Measurements from ENCODE around the gene IL18R1. TPM values are rescaled to one million over a fixed set of nuclear protein-coding genes. Genes with fewer than 3 reads are reported as not detected.

Gene IL18R1
- total RNA-seq, 1 donor = 1.3 TPM

DNA sequence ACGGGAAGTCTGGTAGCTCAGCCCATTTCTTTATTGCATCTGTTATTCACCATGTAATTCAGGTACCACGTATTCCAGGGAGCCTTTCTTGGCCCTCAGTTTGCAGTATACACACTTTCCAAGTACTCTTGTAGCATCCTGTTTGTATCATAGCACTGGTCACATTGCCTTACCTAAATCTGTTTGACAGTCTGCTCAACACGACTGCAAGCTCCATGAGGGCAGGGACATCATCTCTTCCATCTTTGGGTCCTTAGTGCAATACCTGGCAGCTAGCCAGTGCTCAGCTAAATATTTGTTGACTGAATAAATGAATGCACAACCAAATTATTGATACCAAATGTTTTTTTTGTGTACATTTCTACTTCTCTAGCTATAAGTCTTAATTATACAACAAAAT, 11.2 kb upstream of the IL18R1 start:
- DNase-seq (ENCODE audit: low read depth in 2 of 3, low spot score in 2 of 3) = no peak

DNA sequence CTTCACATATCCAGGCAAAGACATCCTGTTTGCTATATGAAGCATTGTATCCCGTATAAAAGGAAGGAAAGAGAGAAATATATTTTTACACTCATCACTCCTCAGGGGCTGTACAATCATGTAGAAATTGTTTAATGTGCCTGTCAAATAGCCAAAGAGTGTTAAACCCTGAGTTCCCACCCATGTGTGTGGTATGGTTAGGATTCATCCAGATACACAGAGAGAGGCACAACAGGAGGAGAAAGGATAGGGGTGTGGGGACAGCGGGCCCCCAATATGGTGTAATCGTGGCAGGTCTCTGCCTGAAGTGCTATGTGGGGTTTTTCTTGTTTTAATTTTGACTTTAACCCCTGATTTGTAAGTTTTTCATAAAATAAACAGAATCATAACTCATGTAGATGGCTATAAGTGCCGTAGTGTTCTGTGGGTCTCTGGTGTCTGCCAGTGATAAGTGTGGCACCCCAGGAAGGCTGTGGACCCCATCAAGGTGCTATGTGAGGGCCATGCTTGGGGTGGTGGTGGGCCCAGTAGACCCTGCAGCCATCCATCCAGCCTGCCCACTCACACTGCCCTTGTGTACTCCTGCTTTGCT, 10.2 kb upstream of the IL18R1 start:
- no peak for DNase-seq (ENCODE audit: low read depth in 2 of 3, low spot score in 2 of 3)

DNA sequence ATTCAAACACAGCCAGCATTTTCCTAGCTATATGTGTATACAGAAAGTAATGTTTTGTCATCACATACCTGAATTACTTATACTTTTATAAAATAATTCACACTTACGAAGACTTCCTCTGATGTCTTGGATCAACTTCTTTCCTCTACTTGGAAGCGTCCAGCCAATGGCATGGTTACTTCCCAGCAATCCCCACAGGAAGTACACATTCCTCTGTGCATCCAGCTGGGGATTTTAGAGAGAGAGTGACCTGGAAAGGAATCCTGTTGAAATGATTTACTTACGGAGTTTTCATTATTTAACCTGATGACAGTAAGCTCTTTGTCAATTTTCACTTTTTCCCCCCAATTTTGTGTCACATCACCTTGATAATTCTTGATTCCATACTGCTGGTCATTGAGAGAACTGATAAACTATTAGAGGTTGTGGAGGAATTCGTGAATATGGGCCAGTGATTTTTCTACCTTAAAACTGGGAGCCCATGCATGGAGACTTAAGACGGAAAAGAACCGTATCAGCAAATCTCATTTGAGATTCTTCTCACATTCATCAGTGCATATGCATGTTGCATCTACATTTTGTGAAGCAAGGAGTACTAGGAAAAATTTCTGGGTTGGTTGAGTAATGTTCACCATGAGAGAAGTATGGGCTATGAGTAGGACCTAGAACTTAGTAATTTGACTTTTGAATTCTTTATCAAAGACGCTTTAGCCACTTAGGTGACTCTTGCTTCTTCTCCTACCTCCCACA, 9.0 kb upstream of the IL18R1 start:
- DNase-seq (ENCODE audit: low read depth in 2 of 3, low spot score in 2 of 3) = no peak

DNA sequence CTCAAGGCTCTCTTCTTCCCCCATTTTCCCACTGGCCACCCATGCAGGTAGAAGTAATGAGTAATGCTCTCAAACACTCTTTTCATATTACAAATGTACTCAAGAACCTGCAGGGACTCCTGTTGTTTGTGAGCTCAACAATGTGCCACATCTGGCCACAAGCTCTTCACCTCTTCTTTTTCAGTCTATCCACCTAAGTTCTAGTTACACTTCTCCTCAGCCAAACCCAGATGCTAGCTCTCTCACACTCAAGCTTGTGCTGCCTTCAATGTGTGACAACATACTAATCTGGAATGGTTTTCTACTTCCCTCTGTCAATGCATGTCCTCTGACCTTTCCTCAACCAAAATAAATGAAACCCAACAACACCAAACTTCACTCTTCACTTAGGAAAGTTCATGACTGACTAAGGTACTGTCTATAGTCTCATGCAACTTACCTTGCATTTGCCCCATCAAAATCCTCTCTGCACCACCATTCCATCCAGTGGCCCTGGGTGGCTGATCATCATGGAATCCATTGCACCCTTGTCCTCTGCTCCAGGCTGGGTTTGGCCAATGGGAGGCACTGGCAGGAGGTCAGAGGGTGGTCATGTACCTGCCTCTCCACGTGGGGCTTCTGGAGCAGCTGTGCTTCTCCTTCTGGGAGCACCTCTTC, 5.3 kb upstream of the IL18R1 start:
- DNase-seq (ENCODE audit: low read depth in 2 of 3, low spot score in 2 of 3) = peak in 1 of 3 donors; percentile 14

DNA sequence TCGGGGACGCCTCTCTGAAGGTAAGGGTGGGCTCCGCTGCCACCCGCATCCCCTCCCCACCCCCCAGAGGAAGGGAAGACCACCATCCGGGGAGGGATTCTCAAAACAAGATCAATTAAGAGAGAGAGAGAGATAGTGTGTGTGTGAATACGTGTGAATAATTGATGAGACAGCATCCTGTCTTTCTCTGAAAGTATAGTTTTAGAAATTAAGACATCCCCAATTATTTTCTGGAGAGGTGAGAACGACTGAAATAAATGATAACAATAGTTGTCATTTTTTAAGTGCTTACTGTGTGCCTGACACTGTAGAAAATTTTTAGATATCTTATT, 751 bp downstream of the IL18R1 start:
- DNase-seq (ENCODE audit: low read depth in 2 of 3, low spot score in 2 of 3) = no peak

DNA sequence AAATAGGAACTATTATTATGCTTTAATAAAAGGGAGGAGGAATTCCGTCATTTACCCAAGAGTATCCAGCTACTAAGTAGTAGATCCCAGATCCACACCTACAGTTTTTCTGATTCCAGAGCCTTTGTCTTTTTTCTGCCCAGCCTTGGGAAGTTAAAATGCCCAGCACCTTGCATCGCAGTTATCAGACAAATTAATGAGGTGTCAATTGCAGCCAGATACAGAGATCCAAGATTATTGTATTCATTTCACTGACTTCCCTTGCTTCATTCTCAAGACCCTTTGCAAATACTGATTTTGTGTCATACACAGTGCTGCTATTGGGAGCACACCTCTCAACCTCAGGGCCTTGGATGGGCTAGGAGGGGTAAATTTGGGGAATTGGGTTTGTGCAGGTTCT, 1.1 kb downstream of the IL18R1 start:
- DNase-seq (ENCODE audit: low read depth in 2 of 3, low spot score in 2 of 3) = no peak

DNA sequence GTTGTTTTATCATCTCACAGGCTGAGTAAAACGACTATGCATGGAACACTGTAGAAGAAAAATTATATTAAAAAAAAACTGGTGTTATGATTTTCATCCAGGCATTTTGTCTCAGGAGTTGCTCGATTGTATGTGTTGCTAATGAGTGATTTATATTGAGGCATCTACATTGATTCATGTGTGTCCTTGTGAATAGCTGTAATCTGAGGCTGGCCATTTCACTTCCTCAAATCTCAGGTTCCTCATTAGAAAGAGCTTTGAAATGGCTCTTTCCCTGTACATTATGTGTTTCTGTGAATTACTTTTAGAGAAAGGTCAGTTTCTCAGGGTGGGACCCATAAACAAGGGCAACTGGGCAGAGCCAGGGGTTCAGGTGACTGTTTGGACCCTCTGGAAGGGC, 2.3 kb downstream of the IL18R1 start:
- DNase-seq (ENCODE audit: low read depth in 2 of 3, low spot score in 2 of 3) = peak in 1 of 3 donors; percentile 50

DNA sequence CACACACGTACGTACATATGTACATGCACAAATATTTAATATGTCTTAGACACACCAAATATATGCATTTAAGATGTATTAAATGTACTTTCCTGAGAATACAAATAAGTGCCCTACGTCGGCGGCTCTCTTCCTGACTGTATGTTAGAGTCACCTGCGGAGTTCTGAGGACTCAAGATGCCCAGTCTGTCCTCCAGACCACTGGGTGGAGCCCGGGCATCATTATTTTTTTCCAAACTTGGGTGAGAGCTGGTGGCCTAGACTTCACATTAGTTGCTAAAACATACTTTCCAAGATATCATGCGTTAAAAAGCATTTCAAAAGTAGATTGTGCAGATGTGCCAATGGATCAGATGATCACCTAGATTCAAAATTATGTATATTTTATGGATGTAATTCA, 2.9 kb downstream of the IL18R1 start:
- no peak for DNase-seq (ENCODE audit: low read depth in 2 of 3, low spot score in 2 of 3)

DNA sequence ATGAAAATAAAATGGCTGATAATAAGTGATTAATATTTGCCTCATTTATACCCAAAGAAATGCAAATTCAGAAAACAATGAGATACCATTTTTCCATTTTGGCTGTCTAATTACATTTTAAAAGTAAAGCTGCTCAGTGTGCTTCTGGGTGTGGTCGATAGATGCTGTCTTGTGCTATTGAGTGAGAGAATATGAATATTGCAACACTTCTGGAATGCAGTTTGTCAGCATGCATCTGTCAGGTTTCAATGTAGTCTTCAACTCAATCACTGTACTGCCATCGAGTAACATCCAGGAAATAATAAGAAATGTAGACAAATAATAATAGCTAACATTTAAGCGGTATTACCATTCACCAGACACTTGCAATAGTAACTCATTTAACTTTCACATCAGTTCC, 3.9 kb downstream of the IL18R1 start:
- DNase-seq (ENCODE audit: low read depth in 2 of 3, low spot score in 2 of 3) = no peak

DNA sequence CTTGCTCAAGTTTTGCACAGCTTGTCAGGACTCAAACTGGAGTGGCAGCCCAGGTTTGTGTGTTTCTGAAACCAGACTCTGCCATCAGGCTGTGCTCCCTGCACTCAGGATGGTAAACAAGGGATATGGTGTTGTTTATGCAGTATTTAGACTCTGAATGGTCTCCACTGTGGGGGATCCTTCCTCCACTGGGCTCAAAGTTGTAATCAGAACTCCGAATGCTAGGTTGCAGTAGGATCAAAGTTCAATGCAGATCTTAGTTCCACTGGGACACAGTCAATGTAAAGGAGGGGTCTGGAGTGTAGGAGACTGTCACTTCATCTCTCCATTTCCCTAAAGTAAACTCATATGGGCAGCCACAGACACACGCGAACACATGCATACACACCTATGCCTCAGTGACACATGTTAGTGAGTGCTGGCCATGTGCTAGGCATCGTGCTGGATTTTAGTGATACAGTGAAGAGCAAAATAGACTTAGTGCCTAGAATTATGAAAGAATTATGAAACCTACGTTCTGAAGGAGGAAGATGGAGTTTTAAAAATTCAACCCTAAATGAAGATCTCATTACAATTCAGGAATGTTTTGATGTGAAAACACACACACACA, 6.1 kb downstream of the IL18R1 start:
- DNase-seq (ENCODE audit: low read depth in 2 of 3, low spot score in 2 of 3) = no peak

DNA sequence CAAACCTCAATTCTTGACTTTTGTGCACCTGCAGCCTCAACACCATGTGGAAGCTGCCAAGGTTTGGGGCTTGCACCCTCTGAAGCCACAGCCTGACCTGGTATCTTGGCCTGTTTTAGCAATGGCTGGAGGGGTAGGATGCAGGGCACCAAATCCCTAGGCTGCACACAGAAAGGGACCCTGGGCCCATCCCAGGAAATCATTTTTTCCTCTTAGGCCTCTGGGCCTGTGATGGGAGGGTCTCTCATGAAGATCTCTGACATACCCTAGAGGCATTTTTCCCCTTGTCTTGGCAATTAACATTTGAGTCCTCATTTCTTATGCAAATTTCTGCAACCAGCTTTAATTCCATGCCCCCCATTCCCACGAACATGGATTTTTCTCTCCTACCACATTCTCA, 10.2 kb downstream of the IL18R1 start:
- no peak for DNase-seq (ENCODE audit: low read depth in 2 of 3, low spot score in 2 of 3)

DNA sequence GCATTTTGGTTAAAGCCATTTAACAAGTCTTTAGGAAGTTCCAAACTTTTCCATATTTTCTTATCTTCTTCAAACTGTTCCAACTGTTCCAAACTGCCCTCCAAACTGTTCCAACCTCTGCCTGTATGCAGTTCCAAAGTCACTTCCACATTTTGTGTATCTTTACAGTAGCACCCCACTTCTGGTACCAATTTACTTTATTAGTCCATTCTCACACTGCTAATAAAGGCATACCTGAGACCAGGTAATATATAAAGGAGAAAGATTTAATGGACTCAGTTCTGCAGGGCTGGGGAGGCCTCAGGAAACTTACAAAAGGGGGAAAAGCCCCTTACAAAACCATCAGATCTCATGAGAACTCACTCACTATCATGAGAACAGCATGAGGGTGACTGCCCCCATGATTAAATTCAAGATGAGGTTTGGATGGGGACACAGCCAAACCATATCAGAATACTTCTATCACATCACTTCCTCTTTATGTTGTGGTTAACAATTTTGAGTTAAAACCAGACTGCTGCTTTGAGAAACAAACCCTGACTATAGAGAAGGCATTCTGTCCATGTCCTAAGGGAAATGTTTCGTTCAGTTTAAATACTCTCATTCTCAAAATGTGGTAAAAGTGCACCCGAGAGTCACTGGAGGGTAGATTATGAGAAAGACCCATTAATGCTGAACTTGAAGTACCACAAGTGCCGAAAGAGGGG, 11.0 kb downstream of the IL18R1 start:
- peak in 1 of 3 donors; percentile 51 for DNase-seq (ENCODE audit: low read depth in 2 of 3, low spot score in 2 of 3)

DNA sequence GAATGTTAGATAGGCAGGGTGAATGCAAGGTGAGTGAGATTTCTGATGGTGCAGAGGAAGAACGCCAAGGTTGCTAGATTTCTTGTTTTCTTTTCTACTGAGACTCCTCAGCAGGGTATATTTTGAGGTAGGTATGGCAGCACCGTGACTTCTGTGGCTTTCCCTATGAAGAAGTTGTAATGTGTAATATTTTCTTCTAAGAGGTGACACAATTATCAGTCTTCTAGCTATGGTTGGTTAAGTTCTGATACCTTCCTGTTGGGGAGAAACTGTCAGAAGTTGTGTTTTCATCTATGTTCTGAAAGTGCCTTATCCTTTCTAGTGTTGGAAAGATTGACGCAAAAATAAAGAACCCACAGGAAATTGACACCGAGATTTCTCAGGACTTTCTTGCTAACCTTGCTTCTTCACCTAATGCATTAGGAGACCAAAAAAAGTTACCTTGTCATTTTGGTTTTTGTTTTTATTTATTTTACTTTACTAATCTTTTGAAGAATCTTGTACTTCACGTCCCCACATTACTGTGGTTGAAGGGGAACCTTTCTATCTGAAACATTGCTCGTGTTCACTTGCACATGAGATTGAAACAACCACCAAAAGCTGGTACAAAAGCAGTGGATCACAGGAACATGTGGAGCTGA, 11.9 kb downstream of the IL18R1 start:
- DNase-seq (ENCODE audit: low read depth in 2 of 3, low spot score in 2 of 3) = no peak

DNA sequence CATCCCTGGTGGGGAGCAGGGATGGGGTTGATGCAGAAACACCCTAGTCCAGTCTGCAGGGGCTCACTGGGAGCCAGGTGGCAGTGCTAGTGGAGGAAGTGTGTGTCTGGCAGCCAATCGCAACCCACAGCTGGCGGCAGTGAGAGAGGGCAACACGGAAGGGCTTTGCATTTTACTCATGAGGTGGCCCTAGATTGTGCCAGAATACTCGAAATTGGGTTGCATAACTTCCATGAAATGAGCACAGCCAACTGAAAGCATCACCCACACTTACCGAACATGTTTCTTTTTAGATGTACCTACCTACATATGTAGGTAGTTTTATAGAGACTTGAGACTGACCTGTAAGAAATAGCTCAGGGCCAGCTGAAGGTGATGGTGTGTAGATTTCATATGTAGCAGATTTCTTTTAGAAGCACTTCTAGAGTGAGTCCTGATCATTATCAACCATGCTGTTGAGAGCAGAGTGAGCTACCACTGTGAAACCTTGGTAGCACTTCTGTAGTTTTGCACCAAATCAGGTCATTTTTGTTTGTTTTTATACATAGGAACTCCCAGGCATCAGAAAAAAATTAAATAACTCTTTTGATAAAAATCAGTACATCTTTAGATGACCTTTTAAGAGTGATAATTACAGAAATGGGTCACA, 13.0 kb downstream of the IL18R1 start:
- no peak for DNase-seq (ENCODE audit: low read depth in 2 of 3, low spot score in 2 of 3)

DNA sequence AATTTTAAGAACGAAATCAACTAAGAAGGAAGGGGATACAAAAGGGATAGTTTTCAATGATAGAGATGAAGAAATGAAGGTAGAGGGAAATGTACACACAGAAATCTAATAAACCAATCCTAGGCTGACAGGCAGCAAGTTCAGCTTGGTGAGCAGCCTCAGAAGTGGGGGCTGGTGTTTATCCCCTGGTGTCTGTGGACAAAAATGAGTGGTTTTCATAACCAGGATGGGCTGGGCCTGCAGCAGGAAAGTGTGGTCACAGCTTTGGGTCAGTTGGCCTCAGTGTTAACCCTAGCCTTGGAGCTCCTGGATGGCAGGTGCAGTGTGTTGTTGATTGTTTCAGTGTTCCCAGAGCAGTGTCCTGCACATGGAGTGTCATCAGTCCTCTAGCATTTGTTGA, 14.3 kb downstream of the IL18R1 start:
- DNase-seq (ENCODE audit: low read depth in 2 of 3, low spot score in 2 of 3) = no peak

DNA sequence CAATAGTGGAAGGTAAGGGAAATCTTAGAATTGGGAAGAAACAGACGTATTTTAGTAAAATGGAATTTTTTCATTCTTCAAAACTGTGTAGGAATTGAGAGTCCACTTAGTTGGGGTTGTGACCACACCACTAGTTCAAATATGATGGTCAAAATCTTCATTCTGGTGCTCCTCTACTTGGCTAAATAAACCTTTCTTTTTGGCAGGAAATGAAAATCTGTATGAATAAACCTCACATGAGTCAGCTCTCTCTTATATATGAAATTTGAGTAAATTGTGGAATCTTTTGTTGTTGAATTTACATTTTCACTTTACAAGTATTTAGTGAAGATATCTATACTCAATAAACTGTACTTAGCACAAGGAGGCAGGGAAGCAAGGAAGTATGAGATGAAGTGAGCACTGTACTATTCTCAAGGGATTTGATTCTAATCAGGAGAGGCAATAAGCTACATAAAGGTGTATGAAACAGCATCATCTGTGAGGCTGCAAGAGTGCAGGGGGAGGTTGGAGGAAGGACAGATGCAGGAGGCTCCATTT, 20.5 kb downstream of the IL18R1 start:
- DNase-seq (ENCODE audit: low read depth in 2 of 3, low spot score in 2 of 3) = no peak

DNA sequence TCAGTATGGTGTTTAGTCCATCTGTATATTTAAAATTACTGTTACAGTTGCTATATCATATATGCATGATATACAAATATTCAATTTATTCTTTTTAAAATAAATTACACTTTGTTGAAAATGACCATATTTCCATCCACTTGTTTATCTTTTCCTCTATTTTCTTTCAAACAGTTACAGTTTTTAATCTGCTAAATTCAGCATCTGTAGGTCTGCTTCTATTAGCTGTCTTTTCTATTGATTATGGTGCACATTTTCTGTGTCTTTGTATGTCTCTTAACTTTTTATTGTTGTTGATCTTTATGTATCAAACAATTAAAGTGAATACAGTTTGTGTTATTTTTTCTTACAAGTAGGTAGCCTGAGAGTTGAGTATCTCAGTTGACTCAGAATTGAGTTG, 28.1 kb downstream of the IL18R1 start:
- DNase-seq (ENCODE audit: low read depth in 2 of 3, low spot score in 2 of 3) = peak in 2 of 3 donors; percentile 3 to 33

DNA sequence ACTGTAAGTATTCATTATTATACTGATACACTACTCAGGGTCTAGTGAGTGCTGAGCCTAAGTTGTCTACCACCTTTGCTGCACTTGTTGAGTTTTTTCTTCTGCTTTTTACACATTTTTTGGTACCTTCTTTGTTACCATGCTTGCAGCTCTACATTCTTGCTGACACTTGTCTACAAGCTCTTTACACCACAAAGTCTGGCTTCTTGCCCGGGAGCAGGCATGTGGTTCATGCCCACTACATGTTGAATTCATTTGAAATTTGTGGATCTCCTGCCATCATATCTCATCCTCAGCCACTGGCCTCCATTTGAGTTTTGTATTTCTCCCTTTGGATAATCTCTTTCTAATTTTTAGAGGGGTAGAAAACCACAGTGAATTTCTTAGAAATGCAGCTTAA, 29.9 kb downstream of the IL18R1 start:
- DNase-seq (ENCODE audit: low read depth in 2 of 3, low spot score in 2 of 3) = no peak

DNA sequence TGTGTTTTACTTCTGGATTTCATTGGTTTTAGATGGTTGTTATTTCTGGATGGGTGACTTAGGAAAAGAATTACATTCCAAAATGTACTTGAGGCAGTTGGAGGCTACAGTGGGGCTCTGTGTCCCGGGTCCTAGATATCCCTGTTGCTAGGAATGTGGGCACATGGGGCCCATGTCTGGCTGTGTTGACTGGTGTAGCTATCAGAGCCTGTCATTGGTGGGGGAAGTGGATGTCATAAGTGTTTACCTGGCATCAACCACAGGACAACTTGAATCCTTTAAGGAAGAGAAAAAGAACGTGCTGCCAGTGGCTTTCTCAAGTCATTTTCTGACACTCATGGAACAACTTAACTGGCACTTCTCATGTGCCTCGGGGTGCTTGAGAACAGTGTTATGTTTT, 30.4 kb downstream of the IL18R1 start:
- DNase-seq (ENCODE audit: low read depth in 2 of 3, low spot score in 2 of 3) = no peak

All from hematopoietic multipotent progenitor cell (in vitro differentiated cells).